Astrocyte of the cerebellum (primary cell): ENCODE results near the gene RALGPS1.

ENCODE experiments used
- DNase-seq: peaks from one replicate; pipeline ENCODE4 v3.0.0-alpha.2; 2011; ENCODE audit warnings: low read depth
- H3K4me3 ChIP-seq: 2 replicates; pipeline ENCODE4 v1.5.1; 2011; ENCODE audit warnings: mild to moderate bottlenecking, low read depth, low read length, moderate library complexity
- CTCF ChIP-seq: IDR thresholded peaks from 2 replicates; pipeline ENCODE4 v1.5.1; 2012; ENCODE audit warnings: low read length, low read depth, moderate library complexity, mild to moderate bottlenecking; ENCODE audit errors: missing control alignments
- in situ Hi-C: cut with HindIII; loops from 2 replicates; pipeline ENCODE4 v1.10.0; 2017; ENCODE audit warnings: low sequenced_read_pairs

Gene RALGPS1

DNA sequence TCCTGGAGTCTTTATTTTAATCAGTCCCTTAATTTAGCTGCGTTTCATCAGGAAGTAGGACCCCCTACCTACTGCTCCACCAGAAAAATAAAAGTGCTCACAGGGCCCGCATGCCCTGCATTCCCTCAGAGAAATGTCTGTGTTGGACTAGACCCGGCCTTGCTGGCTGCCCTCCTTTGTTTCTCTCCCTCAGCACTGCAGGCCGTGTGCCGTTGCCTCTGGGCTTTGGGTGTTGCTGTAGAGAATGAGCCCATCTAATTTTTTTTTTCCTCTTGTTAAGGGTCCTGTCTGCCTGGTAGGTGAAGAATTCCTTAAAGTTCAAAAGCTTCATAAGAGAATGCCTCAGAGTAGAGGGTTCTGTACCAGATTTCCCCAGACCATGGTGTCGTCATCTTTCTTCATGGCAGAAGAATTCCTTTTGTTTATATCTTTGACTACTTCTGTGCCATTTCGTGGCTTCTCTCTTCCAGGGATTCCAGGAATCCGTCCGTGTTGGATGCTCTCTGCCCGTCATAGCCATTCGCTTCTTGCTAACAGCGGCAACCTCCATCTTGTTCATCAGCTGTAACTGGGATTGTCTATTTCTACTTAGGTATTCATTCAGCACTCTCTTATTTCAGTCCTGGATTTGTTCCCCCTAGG lies 257.6 kb downstream of the RALGPS1 start:
- TF ChIP-seq CTCF, result no peak
- H3K4me3 ChIP-seq, result no peak overlapping the region
- DNase-seq, result no peak
- in situ Hi-C loops, result no loop called here

DNA sequence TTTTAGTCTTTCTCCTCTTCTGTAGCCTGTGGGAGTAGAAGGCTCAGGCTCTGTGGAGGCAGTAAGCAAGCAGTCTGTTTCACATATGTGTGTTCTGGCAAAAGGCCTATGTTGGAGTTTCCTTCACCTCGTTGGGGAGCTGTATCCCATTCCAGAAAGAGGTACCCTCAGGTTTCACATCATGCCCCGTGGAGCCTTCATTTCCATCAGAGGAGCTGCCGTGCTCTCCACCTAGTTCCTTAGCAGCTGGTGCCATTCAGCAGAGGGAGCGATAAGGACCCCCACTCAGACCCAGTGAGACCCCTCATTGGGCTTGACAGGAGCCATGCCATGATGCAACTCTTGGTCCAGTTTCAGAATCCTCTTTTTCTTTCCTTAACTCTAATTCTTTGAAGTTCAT lies 258.5 kb downstream of the RALGPS1 start:
- TF ChIP-seq CTCF, result no peak
- H3K4me3 ChIP-seq, result no peak overlapping the region
- in situ Hi-C loops, result no loop called here
- DNase-seq, result no peak

DNA sequence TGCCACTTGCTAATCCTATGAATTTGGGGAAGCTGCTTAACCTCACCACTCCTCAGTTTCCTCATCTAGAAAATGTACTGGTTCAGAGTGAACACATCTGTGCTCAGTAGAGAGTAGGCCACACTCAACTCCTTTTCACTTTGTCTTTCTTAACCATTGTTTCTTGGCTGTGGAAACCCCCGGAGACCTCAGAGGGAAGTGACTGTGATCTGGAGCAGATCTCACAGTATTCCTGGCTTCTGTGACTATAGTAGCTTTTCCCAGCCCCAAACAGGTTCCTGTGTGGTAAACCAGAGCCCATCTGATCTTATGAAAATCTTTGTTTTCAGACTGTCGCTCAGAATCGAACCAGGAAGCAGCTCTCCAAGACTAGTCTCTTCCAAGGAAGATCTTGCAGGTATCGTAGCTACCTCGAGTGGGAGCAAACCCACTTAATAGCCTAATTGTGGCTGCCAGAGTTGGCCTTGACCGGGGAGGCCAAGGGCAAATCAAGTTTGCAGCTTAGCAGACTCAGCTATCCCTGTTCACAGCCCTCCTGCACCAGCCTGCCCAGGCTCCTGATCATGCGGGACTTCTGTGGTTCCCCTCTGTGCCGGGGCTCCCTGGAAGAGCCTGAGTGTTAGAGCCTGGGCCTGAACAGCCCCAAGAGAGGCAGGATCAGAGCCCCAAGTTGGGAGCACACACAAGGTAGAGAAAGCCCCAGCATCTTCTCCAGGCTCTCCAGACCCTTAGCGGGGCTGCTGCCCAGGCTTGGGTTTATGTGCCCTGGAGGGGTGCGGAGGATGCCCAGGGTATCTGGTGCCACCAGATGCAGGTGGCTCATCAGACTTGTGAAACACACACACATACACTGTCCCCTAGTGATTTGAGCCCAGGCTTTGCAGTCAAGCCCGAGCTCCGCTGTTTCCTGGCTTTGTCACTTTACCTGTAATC lies 260.1 kb downstream of the RALGPS1 start:
- no peak overlapping the region for H3K4me3 ChIP-seq
- DNase-seq, result no peak
- in situ Hi-C loops, result no loop called here
- TF ChIP-seq CTCF, result no peak

DNA sequence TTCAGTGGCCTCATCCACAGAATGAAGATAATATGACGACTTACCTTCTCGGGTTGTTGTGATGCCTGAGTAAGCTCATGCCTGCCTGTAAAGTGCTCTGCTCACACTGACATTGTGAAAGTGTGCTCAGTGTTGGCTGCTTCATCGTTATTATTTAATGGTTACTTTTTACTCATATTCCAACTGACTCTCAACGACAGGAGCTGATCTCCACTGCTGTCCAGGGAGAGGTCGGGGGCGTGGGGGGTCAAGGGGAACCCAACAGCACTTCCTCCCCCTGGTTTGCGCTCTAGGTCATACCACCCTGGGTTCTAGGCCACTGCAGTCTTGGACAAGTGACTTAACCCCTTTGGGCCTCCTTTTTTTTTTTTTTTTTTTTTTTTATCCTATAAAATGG lies 260.7 kb downstream of the RALGPS1 start:
- DNase-seq, result no peak
- in situ Hi-C loops, result no loop called here
- H3K4me3 ChIP-seq, result no peak overlapping the region
- TF ChIP-seq CTCF, result no peak

- no peak overlapping the region for H3K4me3 ChIP-seq
- DNase-seq, result no peak
- no peak for TF ChIP-seq CTCF
- in situ Hi-C loops, result no loop called here
Measured at GRCh38 chr9:127175764-127176163, 261.2 kb downstream of the RALGPS1 start.

DNA sequence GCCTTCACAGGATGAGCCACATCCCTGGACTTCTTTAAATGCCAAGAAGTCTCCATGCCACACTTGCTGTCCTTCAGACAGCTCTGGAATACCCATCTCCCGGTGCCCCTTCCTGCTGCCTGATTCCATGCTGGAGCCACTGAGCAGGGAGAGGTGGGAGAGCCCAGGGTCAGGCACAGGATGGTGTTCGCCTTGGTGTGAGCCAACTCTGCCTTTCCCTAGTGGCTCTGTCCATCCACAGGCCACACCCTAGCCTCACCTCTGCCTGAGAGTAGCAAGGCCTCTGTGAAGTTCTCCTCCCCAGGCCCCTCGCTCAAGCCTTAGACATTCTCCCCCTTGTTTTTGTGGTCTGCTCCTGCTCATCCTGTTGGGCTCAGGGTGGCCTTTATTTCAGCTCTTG lies 262.0 kb downstream of the RALGPS1 start:
- no peak for DNase-seq
- no peak overlapping the region for H3K4me3 ChIP-seq
- in situ Hi-C loops, result no loop called here
- TF ChIP-seq CTCF, result no peak
